ENCODE measurements around the gene QSOX2. TPM values are rescaled to one million over a fixed set of nuclear protein-coding genes. Genes with fewer than 3 reads are reported as not detected.

The QSOX2 gene
- total RNA-seq, 2 donors from 2014 or later = 7.2 to 13.5 TPM

DNA sequence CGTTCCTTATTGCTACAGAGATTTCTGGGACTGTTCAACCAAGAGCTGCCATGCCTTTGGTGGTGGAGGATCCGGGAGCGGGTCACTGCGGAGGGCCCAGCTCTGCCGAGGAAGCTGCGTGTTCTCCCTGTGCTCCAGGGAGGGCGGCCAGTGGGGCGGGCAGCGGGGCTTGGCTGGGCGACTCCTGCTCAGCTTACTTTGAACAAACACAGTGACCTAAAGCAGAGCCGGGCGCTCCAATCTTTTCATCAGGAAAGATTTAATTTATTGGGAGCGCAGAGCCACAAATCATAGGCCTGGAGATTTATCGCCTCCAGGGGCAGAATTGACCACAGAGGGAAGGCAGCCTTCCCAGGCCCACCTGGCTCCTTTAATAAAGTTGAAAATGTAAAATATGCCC lies 68.4 kb downstream of the QSOX2 start:
- Histone ChIP-seq H3K27ac (no peak overlapping the region), H3K27me3 (replicated peaks; ENCODE audit: insufficient read depth) (no peaks in the 10 kb centered on the region), H3K4me3 (no peak overlapping the region), H3K9me3 (no peaks in the 10 kb centered on the region), H3K36me3 (no peaks in the 10 kb centered on the region), H3K4me1 (ENCODE audit: control insufficient read depth in 1 of 2, low read depth in 2 of 2) (no peaks in the 10 kb centered on the region)
- no peak for ATAC-seq (ENCODE audit: insufficient number of reproducible peaks, low FRiP score, low read depth)
- TF ChIP-seq, protein P1, sequence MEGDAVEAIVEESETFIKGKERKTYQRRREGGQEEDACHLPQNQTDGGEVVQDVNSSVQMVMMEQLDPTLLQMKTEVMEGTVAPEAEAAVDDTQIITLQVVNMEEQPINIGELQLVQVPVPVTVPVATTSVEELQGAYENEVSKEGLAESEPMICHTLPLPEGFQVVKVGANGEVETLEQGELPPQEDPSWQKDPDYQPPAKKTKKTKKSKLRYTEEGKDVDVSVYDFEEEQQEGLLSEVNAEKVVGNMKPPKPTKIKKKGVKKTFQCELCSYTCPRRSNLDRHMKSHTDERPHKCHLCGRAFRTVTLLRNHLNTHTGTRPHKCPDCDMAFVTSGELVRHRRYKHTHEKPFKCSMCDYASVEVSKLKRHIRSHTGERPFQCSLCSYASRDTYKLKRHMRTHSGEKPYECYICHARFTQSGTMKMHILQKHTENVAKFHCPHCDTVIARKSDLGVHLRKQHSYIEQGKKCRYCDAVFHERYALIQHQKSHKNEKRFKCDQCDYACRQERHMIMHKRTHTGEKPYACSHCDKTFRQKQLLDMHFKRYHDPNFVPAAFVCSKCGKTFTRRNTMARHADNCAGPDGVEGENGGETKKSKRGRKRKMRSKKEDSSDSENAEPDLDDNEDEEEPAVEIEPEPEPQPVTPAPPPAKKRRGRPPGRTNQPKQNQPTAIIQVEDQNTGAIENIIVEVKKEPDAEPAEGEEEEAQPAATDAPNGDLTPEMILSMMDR (IDR thresholded peaks at IDR 0.05) = no peak
- DNase-seq (ENCODE audit: low spot score) = no peak

- no peak for ATAC-seq (ENCODE audit: insufficient number of reproducible peaks, low FRiP score, low read depth)
Observed at GRCh38 chr9:136175616-136176197, 69.9 kb downstream of the QSOX2 start.

DNA sequence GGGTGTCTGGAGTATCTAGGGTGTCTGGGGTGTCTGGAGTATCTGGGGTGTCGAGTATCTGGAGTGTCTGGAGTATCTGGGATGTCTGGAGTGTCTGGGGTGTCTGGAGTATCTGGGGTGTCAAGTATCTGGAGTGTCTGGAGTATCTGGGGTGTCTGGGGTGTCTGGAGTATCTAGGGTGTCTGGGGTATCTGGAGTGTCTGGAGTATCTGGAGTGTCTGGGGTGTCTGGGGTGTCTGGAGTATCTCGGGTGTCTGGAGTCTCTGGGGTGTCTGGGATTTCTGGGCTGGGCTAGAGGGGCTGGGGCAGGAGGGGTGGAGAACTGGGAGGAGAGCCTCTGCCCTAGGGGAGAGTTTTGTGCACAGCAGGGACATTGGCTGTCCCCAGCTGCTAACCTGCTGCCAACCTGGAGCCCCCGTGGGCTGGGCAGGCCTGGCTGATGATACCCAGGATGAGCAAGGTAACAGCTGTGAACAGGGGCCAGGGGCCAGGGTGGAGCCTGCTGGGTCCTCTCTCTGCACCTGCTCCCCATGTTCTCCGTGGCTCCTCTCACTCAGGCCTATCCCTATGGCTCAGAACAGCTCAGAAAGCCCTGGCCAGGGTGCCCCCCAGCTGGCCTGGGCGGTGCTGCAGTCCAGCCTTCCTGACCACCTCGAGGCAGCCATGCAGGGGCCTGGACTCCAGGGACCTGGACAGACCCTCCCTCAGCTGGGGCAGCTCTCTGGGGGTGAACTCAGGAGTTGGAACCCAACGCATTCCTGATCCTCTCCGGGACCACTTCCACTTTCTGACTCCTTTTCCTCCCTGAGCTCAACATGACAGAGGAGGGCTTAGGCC lies 70.6 kb downstream of the QSOX2 start:
- no peaks in the 10 kb centered on the region for H3K9me3 ChIP-seq
- no peaks in the 10 kb centered on the region for H3K4me1 ChIP-seq (ENCODE audit: control insufficient read depth in 1 of 2, low read depth in 2 of 2)
- ATAC-seq (ENCODE audit: insufficient number of reproducible peaks, low FRiP score, low read depth) = no peak
- H3K4me3 ChIP-seq = no peak overlapping the region
- H3K36me3 ChIP-seq = no peaks in the 10 kb centered on the region
- DNase-seq (ENCODE audit: low spot score) = no peak
- no peak overlapping the region for H3K27ac ChIP-seq
- TF ChIP-seq, protein P1 (IDR thresholded peaks at IDR 0.05) = no peak
- H3K27me3 ChIP-seq (replicated peaks; ENCODE audit: insufficient read depth) = no peaks in the 10 kb centered on the region

More at GRCh38 chr9:136175616-136176197, 69.9 kb downstream of the QSOX2 start:
- DNase-seq (ENCODE audit: low spot score) = no peak
- no peaks in the 10 kb centered on the region for H3K27me3 ChIP-seq (replicated peaks; ENCODE audit: insufficient read depth)
- TF ChIP-seq, protein P1 (IDR thresholded peaks at IDR 0.05) = no peak
- no peaks in the 10 kb centered on the region for H3K9me3 ChIP-seq
- no peaks in the 10 kb centered on the region for H3K4me1 ChIP-seq (ENCODE audit: control insufficient read depth in 1 of 2, low read depth in 2 of 2)
- H3K27ac ChIP-seq = no peak overlapping the region
- H3K36me3 ChIP-seq = no peaks in the 10 kb centered on the region
- no peak overlapping the region for H3K4me3 ChIP-seq

GRCh38 chr9:136173648-136174290 lies 71.8 kb downstream of the QSOX2 start:
- H3K27ac ChIP-seq = no peak overlapping the region
- TF ChIP-seq, protein P1 (IDR thresholded peaks at IDR 0.05) = no peak
- no peaks in the 10 kb centered on the region for H3K27me3 ChIP-seq (replicated peaks; ENCODE audit: insufficient read depth)
- H3K4me1 ChIP-seq (ENCODE audit: control insufficient read depth in 1 of 2, low read depth in 2 of 2) = no peaks in the 10 kb centered on the region
- no peak overlapping the region for H3K4me3 ChIP-seq
- DNase-seq (ENCODE audit: low spot score) (no peak), ATAC-seq (ENCODE audit: insufficient number of reproducible peaks, low FRiP score, low read depth) (no peak)
- H3K9me3 ChIP-seq = no peaks in the 10 kb centered on the region
- H3K36me3 ChIP-seq = no peaks in the 10 kb centered on the region

DNA sequence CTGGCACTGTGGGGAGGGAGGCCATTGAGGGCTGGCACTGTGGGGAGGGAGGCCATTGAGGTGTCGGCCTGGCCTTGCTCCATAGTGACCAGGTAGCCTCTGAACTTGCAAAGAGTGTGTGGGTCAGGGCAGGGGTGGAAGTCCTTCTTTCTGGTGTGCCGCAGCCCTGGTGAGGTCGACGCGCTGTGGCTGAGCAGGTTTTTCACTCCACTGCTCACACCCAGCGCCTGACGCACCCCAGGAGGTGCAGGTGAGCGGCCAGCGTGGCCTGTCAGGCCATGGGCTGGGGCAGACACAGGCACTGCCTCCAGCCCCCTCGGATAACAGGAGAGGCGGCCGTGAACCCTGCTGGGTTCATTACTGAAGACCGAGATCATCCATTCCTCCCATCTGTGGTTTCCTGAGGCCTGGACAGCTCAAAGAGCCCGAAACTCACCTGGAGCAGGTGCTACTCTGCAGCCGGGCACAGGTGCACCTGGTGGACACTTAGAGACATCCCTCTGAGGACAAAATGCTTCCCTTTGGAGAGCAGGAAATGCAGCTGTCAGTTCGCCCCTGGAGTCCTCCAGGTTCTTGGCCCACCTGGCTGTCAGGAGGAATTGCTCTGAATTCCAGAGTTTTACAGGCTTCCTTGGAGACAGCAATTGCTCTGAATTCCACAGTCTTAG lies 73.1 kb downstream of the QSOX2 start:
- TF ChIP-seq, protein P1 (IDR thresholded peaks at IDR 0.05) = no peak
- ATAC-seq (ENCODE audit: insufficient number of reproducible peaks, low FRiP score, low read depth) = no peak
- no peak overlapping the region for H3K27ac ChIP-seq
- no peaks in the 10 kb centered on the region for H3K27me3 ChIP-seq (replicated peaks; ENCODE audit: insufficient read depth)
- no peak for DNase-seq (ENCODE audit: low spot score)
- no peaks in the 10 kb centered on the region for H3K9me3 ChIP-seq
- no peaks in the 10 kb centered on the region for H3K4me1 ChIP-seq (ENCODE audit: control insufficient read depth in 1 of 2, low read depth in 2 of 2)
- H3K4me3 ChIP-seq = no peak overlapping the region
- no peaks in the 10 kb centered on the region for H3K36me3 ChIP-seq
